ENCODE results near the gene BBLN.
"Not testable (repeated sequence)": the region's sequence is repeated elsewhere in the genome, so short reads cannot be mapped to it uniquely, and the experiment has no call there.

The BBLN gene

DNA sequence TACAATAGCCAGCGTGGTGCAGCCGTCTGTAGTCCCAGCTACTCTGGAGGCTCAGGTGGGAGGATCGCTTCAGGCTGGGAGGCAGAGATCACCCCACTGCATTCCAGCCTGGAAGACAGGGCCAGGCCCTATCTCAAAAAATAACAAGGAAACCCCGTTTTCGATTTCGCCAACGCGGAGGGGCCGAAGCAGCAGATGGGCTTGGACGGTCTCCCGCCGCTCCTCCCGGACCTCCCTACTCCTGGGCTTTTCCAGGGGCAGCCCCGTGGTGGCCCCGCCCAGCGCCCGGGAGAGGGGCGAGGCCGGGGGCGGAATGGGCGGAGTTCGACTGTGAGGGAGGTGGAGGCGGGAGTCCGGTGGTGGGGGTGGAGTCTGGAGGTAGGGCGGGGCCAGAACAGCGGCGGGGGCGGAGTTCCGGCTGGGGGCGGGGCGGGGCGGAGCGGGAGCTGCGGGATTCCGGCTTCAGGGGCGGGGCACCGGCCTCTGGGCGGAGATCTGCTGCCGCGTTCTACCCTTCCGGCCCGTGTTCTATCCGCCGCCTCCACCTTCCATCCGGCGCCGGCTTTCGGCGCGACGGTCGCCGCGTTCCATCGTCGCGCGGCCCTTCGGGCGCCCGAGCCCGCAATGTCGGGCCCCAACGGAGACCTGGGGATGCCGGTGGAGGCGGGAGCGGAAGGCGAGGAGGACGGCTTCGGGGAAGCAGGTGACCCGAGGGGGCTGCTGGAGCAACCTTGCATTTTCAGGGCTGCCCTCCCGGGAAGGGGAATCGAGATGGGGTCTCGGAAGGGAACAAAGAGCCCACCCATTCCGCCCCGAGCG is at the start of gene BBLN:
Gene BBLN (plus strand): TSS at position 482 of the 819 bp plus-strand sequence. CDS start 143 bp downstream, at position 625.
- peak; percentile 93 to 96 for DNase-seq

- not testable (repeated sequence) for DNase-seq
Observed at GRCh38 chr9:128111726-128112125, 48.3 kb upstream of the BBLN start.

DNA sequence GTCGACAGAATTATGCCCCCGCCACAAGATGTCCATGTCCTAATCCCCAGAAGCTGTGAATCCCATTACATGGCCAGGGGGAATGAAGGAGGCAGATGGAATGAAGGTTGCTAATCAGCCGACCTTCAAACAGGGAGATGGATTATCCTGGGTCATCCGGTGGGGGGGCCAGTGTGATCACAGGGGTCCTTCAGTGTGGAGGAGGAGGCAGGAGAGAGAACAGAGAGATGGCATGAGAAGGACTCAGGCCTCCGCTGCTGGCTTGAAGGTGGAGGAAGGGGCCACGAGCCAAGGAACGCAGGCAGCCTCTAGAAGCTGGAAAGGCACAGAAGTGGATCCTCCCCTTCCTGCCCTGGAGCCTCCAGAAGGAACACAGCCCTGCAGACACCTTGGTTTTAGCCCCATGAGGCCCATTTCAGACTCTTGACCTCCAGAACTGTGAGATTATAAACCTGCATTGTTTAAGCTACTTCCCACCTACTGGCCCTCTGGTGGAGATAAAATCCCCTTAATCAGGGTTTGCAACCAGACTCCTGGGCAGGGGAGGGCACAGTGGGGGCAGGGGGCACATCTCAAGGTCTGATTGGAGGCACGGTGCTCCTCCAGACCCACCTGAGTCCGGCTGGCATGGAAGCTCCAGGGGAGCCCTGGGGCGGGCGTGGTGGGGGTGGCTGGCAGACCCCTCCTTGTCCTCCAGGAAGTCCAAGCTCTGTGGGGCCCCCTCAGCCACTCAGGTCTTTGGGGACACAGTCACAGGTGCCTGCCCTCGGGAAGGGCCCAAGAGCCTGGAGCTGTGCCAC is 46.3 kb upstream of the BBLN start:
- no peak for DNase-seq

DNA sequence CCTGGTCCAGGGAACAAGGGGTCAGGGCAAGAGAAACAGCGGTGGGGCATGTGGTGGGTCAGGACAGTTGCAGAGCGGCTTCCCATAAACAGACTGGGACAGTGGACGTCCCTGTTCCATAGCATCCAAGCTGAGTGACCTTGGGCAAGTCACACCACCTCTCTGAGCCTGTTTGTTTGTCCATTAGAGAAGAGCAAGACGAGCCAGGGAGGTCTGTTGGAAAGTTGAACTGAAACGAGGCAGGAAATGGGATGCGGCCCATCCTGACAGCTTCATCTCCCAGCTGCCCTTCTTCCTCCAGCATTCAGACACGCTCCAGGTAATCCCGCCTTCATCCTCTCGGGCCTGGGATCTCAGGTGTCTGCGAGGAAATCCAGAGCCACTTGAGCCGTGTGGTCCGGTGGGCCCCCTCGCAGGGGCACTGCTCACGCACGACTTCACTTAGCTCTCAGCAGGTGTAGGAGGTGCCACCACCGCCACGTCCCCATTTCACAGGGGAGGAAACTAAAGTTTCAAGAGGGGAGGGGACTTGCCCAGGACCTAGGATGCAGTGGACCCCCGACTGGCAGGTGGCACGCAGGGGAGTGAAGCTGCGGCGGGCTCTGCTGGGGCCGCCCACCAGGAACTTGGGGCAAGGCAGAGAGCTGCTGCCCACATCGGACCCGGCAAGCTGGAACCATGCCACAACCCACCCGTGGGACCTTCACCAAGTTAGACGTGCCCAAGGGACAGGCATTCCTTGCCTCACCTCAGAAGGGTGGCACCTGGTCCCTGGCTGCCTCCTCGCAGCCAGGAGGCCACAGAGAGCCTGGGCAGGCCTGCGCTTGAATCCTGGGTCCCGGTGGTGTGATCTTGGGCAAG is 45.5 kb upstream of the BBLN start:
- DNase-seq: no peak

DNA sequence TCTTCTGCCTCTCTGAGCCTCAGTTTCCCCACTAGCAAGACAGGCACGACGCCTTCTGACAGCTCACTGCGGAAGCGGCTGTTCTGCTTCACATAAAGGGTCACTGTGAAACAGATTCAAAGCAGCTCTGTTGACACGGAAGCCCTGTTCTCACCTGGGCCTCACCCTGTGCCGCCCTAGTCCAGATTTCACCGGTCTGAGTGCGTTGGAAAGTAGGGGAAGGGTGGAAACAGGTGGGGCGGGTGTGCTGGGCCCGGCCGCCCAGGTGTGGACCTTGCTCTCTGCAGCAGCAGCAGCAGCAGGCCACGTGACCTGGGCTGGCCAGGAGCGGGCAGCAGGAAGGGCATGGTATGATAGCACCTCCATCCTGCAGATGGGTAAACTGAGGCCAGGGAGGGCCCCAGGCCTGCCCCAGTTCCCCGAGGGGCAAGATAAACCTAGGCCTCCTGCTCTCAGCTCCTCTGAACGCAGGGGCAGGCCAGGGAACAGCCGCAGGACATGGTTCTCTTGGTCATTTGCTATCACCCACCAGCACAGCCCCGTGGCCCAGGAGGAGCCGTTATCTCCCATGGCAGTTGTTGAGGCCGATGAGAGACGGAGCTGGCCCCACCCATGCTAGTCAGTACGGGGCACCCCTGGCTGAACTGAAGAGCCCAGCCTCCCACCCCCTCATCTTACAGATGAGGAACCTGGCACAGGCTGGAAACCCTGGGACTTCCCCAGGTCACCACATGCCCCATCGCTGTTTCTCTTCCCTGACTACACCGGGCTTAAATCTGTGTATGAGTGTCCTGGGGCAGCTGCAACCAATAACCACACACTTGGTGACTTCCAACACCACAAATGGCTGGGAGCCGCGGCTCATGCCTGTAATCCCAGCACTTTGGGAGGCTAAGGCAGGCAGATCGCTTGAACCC is 44.6 kb upstream of the BBLN start:
- peak; percentile 89 to 97 for DNase-seq

DNA sequence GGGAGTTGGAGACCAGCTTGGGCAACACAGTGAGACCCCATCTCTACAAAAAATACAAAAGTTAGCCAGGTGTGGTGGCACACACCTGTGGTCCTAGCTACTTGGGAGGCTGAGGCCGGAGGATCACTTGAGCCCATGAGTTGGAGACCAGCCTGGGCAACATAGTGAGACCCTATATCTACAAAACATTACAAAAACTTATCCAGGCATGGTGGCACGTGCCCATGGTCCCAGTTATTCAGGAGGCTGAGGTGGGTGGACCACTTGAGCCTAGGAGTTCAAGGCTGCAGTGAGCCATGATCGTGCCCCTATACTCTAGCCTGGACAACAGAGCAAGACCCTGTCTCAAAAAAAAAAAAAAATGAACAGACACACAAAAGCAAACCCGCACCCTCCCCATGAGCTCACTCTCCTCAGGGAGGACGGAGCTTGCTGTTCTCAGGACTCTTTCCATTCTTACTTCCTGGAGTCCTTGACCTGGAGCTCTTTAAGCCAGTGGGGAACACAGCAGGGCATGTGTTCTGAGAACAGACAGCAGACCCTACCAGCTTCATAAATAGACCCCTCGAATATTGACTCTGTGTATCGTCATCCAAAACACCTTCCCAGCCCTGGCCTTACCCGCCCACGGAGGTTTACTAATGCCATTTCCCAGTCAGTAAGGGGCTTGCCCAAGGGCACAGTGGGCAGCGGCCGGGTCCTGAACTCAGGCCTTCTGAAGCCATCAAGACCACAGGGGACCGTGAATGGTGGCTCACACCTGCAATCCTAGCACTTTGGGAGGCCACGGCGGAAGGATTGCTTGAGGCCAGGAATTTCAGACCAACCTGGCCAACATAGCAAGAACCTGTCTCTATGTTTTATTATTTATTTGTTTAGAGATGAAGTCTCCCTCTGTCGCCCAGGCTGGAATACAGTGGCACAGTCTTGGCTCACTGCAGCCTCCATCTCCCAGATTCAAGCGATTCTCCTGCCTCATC is 43.7 kb upstream of the BBLN start:
- no peak for DNase-seq

DNA sequence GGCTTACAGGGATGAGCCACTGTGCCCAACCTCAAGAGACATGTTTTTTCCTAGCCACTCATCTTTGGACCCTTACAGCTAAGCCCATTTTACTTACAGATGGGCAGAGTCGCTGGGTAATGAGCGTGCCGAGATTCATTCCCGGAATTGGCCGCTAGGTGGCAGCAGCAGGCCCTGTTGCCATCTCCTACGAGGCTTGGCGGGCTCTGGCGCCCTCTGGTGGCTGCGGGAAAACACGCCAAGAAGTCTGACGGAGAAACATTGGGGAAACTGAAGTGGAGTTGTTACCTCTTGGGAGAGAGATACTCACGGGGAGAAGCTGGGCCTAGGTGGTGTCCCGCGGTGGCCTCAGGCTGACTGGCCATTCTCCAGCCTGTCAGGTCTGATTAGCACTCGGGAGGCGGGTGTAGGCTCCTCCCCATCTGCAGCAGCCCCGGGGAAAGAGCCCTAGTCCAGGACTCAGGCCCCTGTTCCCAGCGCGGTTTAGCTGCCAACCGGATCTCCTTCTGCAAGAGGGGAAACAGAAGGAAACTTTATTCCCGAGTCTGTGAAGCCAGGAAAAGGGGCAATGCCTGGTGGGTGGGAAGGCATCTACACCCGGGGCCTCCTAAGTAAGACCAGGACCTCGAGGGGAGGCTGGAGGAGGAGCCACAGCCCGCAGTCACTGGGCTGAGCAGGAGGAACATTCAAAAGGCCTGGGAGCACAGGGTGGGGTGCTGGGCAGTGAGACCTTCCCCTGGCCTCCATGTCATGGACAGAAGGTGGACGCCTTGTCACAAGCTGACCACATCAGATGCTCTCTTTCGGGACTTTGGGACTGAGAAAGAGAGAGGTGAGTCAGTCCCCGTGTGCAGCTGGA is 42.2 kb upstream of the BBLN start:
- peak; percentile 77 to 100 for DNase-seq

- no peak for DNase-seq
Observed at GRCh38 chr9:128118472-128118857, 41.6 kb upstream of the BBLN start.

GRCh38 chr9:128118971-128119665 is 40.9 kb upstream of the BBLN start:
- no peak for DNase-seq

- DNase-seq: no peak
Observed at GRCh38 chr9:128120061-128120740, 39.9 kb upstream of the BBLN start.

- DNase-seq: no peak
Observed at GRCh38 chr9:128120741-128121465, 39.2 kb upstream of the BBLN start.

- DNase-seq: no peak
Observed at GRCh38 chr9:128121466-128121810, 38.6 kb upstream of the BBLN start.

- no peak for DNase-seq
Observed at GRCh38 chr9:128121924-128122808, 37.9 kb upstream of the BBLN start.

- no peak for DNase-seq
Observed at GRCh38 chr9:128122809-128123175, 37.3 kb upstream of the BBLN start.

GRCh38 chr9:128123451-128124080 is 36.5 kb upstream of the BBLN start:
- no peak for DNase-seq

DNA sequence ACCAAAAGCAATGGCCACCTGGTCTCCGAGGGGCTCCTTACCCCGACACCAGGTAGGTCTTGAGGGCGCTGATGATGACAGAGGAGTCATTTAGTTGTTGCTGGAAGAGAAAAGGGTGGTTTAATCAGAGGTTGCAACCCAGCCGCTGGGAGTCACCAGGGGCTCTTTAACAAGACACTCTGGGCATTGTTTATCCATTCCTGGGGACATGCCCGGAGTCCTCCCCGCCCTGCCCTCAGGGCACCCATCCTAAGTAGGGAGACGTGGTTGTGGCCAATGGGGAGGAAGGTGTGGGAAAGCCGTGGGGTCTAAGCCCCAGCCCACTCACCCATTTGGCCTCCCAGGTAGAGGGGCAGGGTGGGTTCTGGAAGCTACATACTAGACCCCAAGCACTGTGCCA is 35.6 kb upstream of the BBLN start:
- DNase-seq: no peak
